Measurements from ENCODE around the gene ASIC2.

The ASIC2 gene

GRCh38 chr17:33178681-33179080 is 114.4 kb downstream of the ASIC2 start:
- no peak overlapping the region for H3K4me2 ChIP-seq (ENCODE audit: low read length)
- no peaks in the 10 kb centered on the region for H3K36me3 ChIP-seq (ENCODE audit: insufficient read depth, low read length)
- no peak overlapping the region for H2AFZ ChIP-seq (ENCODE audit: low read length)
- H3K27ac ChIP-seq (ENCODE audit: low read depth, low read length, poor library complexity, severe bottlenecking): no peak overlapping the region
- no peak for TF ChIP-seq CTCF (IDR thresholded peaks at IDR 0.05; ENCODE audit: low read length)
- no peak for TF ChIP-seq EZH2 (IDR thresholded peaks at IDR 0.05; ENCODE audit: borderline replicate concordance, low read length)
- no peak overlapping the region for H3K9ac ChIP-seq (ENCODE audit: low read length)
- H3K79me2 ChIP-seq (ENCODE audit: insufficient read depth, low read length): no peaks in the 10 kb centered on the region
- H3K4me3 ChIP-seq (ENCODE audit: low read depth, low read length, poor library complexity, severe bottlenecking): no peak overlapping the region
- H3K9me2 ChIP-seq (ENCODE audit: low read depth, low read length): no peaks in the 10 kb centered on the region
- no peaks in the 10 kb centered on the region for H3K27me3 ChIP-seq (ENCODE audit: insufficient read depth, low read length)
- no peaks in the 10 kb centered on the region for H4K20me1 ChIP-seq (ENCODE audit: insufficient read depth, low read length)
- no peaks in the 10 kb centered on the region for H3F3A ChIP-seq (ENCODE audit: insufficient read depth, low read length)
- no peaks in the 10 kb centered on the region for H3K9me3 ChIP-seq (ENCODE audit: low read length)
- no peaks in the 10 kb centered on the region for H3K4me1 ChIP-seq (ENCODE audit: insufficient read depth, low read length, severe bottlenecking)

GRCh38 chr17:33175562-33175961 is 117.5 kb downstream of the ASIC2 start:
- no peak overlapping the region for H2AFZ ChIP-seq (ENCODE audit: low read length)
- no peaks in the 10 kb centered on the region for H3F3A ChIP-seq (ENCODE audit: insufficient read depth, low read length)
- no peaks in the 10 kb centered on the region for H3K27me3 ChIP-seq (ENCODE audit: insufficient read depth, low read length)
- no peaks in the 10 kb centered on the region for H3K36me3 ChIP-seq (ENCODE audit: insufficient read depth, low read length)
- no peak overlapping the region for H3K4me3 ChIP-seq (ENCODE audit: low read depth, low read length, poor library complexity, severe bottlenecking)
- H3K9me3 ChIP-seq (ENCODE audit: low read length): no peaks in the 10 kb centered on the region
- H3K4me2 ChIP-seq (ENCODE audit: low read length): no peak overlapping the region
- no peak for TF ChIP-seq EZH2 (IDR thresholded peaks at IDR 0.05; ENCODE audit: borderline replicate concordance, low read length)
- no peak for TF ChIP-seq CTCF (IDR thresholded peaks at IDR 0.05; ENCODE audit: low read length)
- H4K20me1 ChIP-seq (ENCODE audit: insufficient read depth, low read length): no peaks in the 10 kb centered on the region
- no peak overlapping the region for H3K9ac ChIP-seq (ENCODE audit: low read length)
- H3K9me2 ChIP-seq (ENCODE audit: low read depth, low read length): no peaks in the 10 kb centered on the region
- H3K27ac ChIP-seq (ENCODE audit: low read depth, low read length, poor library complexity, severe bottlenecking): no peak overlapping the region
- no peaks in the 10 kb centered on the region for H3K4me1 ChIP-seq (ENCODE audit: insufficient read depth, low read length, severe bottlenecking)
- H3K79me2 ChIP-seq (ENCODE audit: insufficient read depth, low read length): no peaks in the 10 kb centered on the region

- Histone ChIP-seq H3F3A (ENCODE audit: insufficient read depth, low read length) (no peaks in the 10 kb centered on the region), H3K9me3 (ENCODE audit: low read length) (no peaks in the 10 kb centered on the region), H3K4me3 (ENCODE audit: low read depth, low read length, poor library complexity, severe bottlenecking) (no peak overlapping the region), H3K9ac (ENCODE audit: low read length) (no peak overlapping the region), H3K79me2 (ENCODE audit: insufficient read depth, low read length) (no peaks in the 10 kb centered on the region), H3K36me3 (ENCODE audit: insufficient read depth, low read length) (no peaks in the 10 kb centered on the region), H3K27ac (ENCODE audit: low read depth, low read length, poor library complexity, severe bottlenecking) (no peak overlapping the region), H2AFZ (ENCODE audit: low read length) (no peak overlapping the region), H4K20me1 (ENCODE audit: insufficient read depth, low read length) (no peaks in the 10 kb centered on the region), H3K9me2 (ENCODE audit: low read depth, low read length) (no peaks in the 10 kb centered on the region), H3K27me3 (ENCODE audit: insufficient read depth, low read length) (no peaks in the 10 kb centered on the region), H3K4me1 (ENCODE audit: insufficient read depth, low read length, severe bottlenecking) (no peaks in the 10 kb centered on the region), H3K4me2 (ENCODE audit: low read length) (no peak overlapping the region)
- TF ChIP-seq EZH2 (IDR thresholded peaks at IDR 0.05; ENCODE audit: borderline replicate concordance, low read length) (no peak), CTCF (IDR thresholded peaks at IDR 0.05; ENCODE audit: low read length) (no peak)
These were observed 121.2 kb downstream of the ASIC2 start for GRCh38 chr17:33171931-33172330.

All from OCI-LY1 (cell line).